Cardiac septum (tissue), 1 donor: ENCODE measurements around the gene SDHC. TPM values are rescaled to one million over a fixed set of nuclear protein-coding genes. Genes with fewer than 3 reads are reported as not detected.

Experiments used
- DNase-seq: peaks from one replicate; pipeline ENCODE4 v3.0.0-alpha.2; 2020; ENCODE audit warnings: low spot score
- intact Hi-C: fragments of 100-400 bp; cut with DNase I; formaldehyde crosslinking; loops from one replicate; pipeline ENCODE4 v1.14.0; 2022
- long read RNA-seq: library from polyadenylated mRNA; unstranded; transcript quantifications from one replicate; pipeline ENCODE4 v2.0.0, GENCODE V29; 2021
- total RNA-seq: library from RNA; stranded (reverse); fragmentation: NEBNext Ultra II Directional; extraction: Animal tissue kit (Norgen Biotek cat#: 25700); gene quantifications from one replicate; pipeline ENCODE4 v1.2.1, GENCODE V29; 2021
- donor health status: DM: no; HTN: no; CAD: no.

SDHC gene, protein sequence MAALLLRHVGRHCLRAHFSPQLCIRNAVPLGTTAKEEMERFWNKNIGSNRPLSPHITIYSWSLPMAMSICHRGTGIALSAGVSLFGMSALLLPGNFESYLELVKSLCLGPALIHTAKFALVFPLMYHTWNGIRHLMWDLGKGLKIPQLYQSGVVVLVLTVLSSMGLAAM
- total RNA-seq, result 306 TPM
- long read RNA-seq, full-length matches to known transcripts, result 14 of 32 reads
- long read RNA-seq, partial matches to known transcripts, result 4 of 32 reads
- long read RNA-seq, other reads (novel, unspliced or antisense), result 14 of 32 reads

DNA sequence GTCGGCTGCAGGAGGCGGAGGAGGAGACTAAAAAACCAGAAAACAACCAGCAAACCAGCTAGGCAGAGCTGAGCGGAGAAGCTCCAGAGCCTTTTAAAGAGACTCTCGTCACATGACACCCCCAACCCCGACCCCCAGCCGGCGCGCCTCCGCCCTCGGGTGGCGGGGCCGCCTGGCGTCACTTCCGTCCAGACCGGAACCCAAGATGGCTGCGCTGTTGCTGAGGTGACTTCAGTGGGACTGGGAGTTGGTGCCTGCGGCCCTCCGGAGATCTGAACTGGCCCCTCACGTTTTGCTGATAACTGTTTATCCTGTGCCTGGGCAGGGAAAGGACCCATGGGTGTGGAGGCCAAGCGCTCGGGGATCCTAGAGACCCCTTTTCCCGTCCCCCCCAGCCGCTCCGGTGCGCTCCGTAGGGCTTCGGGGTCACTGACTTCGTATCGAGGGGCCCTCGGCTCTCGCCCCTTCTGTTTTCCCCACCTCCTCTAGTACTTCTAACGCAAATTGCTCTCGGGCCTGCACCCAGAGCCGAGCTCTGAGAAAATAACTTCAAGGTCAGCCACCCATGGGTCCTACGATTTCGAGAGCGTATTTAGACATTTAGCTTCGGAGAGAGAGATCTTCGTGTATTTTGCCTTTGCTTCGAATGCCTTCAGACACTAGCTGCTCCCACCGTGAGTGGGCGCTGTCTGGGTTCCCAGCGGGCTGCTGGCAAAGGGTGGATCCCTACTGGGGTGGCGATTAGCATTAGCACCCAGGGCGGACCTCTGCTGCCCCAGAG is at the start of gene SDHC:
Gene SDHC (plus strand): TSS at position 181 of the 781 bp plus-strand sequence. CDS start 25 bp downstream, at position 206.
- peak; percentile 95 for DNase-seq
- intact Hi-C loops, result loop anchor here (5.0 kb wide), 2 partner anchors 73 to 112 kb away; partner anchors contain the start of gene NDUFS2

- intact Hi-C loops, result no loop called here
- DNase-seq, result no peak
These were observed 48.9 kb upstream of the SDHC start for GRCh38 chr1:161265305-161265704.

DNA sequence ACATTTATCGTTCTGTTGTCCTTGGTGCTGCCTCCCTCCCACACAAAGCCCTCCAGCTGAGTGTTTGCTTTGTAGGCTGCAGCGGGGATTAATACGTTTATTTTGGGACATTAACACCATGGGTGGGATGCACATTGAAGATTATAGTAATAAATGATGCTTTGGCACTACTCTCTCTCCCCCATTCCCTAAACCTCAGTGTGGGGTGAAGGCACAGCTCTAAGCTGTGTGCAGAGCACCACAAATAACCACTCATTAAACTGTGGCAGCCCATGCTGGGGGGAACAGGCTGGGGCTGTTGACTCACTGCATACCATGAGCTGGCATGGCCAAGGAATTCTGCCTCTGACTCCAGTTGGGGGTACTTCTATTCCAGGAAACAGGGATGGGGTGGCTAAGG is 48.0 kb upstream of the SDHC start:
- DNase-seq, result no peak
- intact Hi-C loops, result no loop called here

DNA sequence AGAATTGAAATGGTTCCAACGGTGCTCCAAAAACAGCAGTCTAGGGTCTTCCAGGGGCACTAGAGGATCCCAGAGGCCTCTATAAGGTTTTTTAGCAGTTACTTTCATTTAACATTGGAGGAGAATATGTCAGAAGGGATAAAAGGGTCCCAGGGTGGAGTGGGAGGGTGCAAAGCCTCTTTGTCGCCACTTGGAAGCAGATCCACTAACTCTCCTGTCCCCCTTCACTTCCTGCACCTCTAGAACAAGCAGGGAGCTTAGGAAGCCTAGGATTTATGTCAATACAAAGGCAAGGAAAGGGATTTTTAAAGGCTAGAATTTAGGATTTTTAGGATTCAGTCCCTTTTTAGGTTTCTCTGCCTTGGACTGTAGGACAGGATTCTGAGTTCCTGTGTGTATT is 47.3 kb upstream of the SDHC start:
- no peak for DNase-seq
- intact Hi-C loops, result no loop called here

- no peak for DNase-seq
These were observed 46.9 kb upstream of the SDHC start for GRCh38 chr1:161267321-161267720.

GRCh38 chr1:161273402-161273801 is 40.8 kb upstream of the SDHC start:
- no peak for DNase-seq
- intact Hi-C loops, result no loop called here

More at GRCh38 chr1:161267321-161267720, 46.9 kb upstream of the SDHC start:
- intact Hi-C loops, result no loop called here

DNA sequence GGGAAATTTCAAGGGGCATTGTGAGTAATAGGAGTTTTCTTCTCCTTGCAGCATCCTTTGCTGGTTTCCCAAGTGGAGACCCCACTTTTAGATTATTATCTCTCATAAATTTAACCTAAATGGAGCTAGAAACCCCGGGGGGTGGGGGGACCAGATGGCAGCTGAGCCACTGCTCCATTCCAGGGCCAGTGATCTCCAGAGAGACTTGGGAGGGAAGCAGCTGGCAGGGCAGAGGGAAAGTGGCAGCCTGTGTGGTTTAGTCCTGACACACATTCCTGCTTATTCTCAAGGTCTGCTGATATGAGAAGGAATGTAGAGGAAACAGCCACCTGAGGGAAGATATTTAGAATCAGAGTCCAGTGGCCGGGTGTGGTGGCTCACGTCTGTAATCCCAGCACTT is 39.3 kb upstream of the SDHC start:
- intact Hi-C loops, result no loop called here
- DNase-seq, result no peak

DNA sequence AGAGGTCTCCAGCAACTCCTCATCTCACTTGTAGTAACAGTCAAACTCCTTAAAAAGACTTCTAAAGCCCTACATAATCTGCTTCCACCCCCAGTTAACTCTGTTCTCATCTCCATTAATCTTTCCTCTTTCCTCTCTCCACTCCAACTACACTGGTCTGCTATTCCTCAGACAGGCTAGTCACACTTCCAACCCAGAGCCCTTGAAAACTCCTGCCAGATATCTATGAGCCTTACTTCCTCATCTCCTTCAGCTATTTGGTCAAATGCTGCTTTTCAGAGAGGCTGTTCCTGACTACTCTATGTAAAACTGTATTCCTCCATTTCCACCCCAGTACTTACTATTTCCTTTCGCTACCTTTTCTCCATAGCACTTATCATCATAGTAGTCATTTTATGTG is 31.2 kb upstream of the SDHC start:
- intact Hi-C loops, result no loop called here
- no peak for DNase-seq

GRCh38 chr1:161285113-161285512 is 29.1 kb upstream of the SDHC start:
- DNase-seq, result no peak
- intact Hi-C loops, result no loop called here

GRCh38 chr1:161285521-161285920 is 28.7 kb upstream of the SDHC start:
- intact Hi-C loops, result no loop called here
- no peak for DNase-seq

GRCh38 chr1:161287482-161288054 is 26.6 kb upstream of the SDHC start:
- DNase-seq, result no peak
- intact Hi-C loops, result no loop called here

GRCh38 chr1:161290779-161291178 is 23.4 kb upstream of the SDHC start:
- DNase-seq, result no peak
- intact Hi-C loops, result loop anchor here (5.0 kb wide), 1 partner anchor 98 kb away; no protein-coding TSS in a partner anchor

- intact Hi-C loops, result no loop called here
- DNase-seq, result no peak
These were observed 16.8 kb upstream of the SDHC start for GRCh38 chr1:161297415-161297814.

GRCh38 chr1:161298116-161298515 is 16.1 kb upstream of the SDHC start:
- intact Hi-C loops, result no loop called here

DNA sequence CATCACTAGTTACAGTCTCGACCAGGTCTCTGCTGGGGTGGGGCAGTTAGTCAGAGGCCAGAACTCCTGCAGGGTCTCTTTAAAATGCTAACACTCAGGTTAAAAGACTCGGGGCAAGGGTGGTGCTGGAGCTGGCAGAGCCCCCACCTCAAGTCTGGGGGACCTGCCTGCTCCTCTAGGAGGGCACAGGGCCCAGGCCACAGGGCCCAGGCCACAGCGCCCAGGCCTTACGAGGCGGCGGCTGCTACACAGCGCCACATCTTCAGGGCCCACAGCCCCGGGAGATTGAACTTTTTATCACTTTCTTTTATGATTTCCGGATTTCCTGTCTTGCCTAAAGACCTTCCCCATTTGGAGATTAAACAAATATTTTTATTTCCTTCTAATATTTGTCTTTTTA is 14.8 kb upstream of the SDHC start:
- DNase-seq, result no peak
- intact Hi-C loops, result no loop called here

More at GRCh38 chr1:161298116-161298515, 16.1 kb upstream of the SDHC start:
- no peak for DNase-seq

GRCh38 chr1:161300478-161300877 is 13.7 kb upstream of the SDHC start:
- DNase-seq, result no peak
- intact Hi-C loops, result no loop called here

GRCh38 chr1:161304927-161305866 is 9.0 kb upstream of the SDHC start:
- no peak for DNase-seq
- intact Hi-C loops, result no loop called here

GRCh38 chr1:161305867-161306519 is 8.2 kb upstream of the SDHC start:
- DNase-seq, result peak; percentile 96
- intact Hi-C loops, result no loop called here

- no peak for DNase-seq
- intact Hi-C loops, result no loop called here
These were observed 6.9 kb upstream of the SDHC start for GRCh38 chr1:161307230-161307768.
